ENCODE data around the gene HADH. TPM values are rescaled to one million over a fixed set of nuclear protein-coding genes. Genes with fewer than 3 reads are reported as not detected.
"Not testable (repeated sequence)": the region's sequence is repeated elsewhere in the genome, so short reads cannot be mapped to it uniquely, and the experiment has no call there.

Gene HADH
- total RNA-seq (2014; rRNA removed; shearing (Covaris generic)), result 7.8 and 13.0 TPM in 2 replicates

- Histone ChIP-seq H3K4me3 (peak within 1 kb of the TSS; percentile 83), H3K4me1 (replicated peaks) (peaks cover 21% of the 10 kb centered on the region), H3K27ac (peak within 1 kb of the TSS; percentile 44), H3K36me3 (peaks cover 3% of the 10 kb centered on the region; the same call in 1 of the 2 replicates), H3K9me3 (replicated peaks) (no peaks in the 10 kb centered on the region), H3K27me3 (replicated peaks) (no peaks in the 10 kb centered on the region)
- DNase-seq (ENCODE audit: low read depth in 1 of 2, low spot score in 2 of 2), result peak; percentile 86 to 90
Observed at GRCh38 chr4:107989537-107990386, at the start of gene HADH. HADH (plus strand) TSS chr4:107989889; CDS start chr4:107989933, 44 bp downstream.

- no peaks in the 10 kb centered on the region for H3K9me3 ChIP-seq (replicated peaks)
- DNase-seq (ENCODE audit: low read depth in 1 of 2, low spot score in 2 of 2), result no peak
- peaks cover 14% of the 10 kb centered on the region for H3K36me3 ChIP-seq
- H3K27me3 ChIP-seq (replicated peaks), result no peaks in the 10 kb centered on the region
- H3K4me1 ChIP-seq (replicated peaks), result no peaks in the 10 kb centered on the region
- H3K4me3 ChIP-seq, result no peak overlapping the region
- no peak overlapping the region for H3K27ac ChIP-seq
Observed at GRCh38 chr4:107945809-107946208, 43.9 kb upstream of the HADH start.

DNA sequence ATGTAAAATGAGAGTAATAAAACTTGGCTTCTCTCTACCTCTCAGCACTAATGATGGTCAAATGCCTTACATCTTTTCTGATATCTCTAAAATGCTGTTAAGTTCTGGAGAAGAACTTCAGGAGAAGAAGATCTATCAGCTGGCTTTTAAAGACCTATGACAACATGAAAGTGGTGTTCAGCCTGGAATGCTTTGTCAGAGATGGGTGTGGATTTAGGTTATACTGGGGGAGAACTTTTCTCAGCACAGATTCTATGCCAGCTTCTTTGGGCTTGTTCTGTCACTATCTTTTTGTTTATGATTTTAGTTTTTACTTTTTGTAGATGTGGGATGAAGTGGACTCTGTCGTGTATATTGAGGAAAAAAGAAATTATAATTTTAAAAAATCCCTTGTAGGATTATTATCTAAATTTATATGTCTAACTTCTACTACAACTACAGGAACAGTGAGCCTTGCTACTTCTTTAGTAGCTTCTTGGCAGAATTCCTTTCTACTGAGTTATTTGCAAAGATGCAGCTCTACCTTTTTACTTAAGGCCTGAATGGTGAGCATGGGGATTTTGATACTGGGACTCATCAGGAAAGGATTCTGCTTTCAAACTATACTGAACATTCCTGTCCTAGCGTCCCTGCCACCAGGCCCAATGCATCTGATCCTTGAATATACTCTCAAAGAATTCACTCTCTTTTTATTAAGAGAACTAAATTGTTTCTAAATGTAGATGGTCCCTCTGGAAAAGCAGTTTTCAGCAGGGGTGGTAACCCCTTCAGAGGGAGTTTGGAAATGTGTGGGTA lies 38.7 kb upstream of the HADH start:
- Histone ChIP-seq H3K27me3 (replicated peaks) (no peaks in the 10 kb centered on the region; the same call in 1 of the 2 replicates), H3K4me3 (no peak overlapping the region), H3K9me3 (replicated peaks) (no peaks in the 10 kb centered on the region), H3K36me3 (peaks cover 14% of the 10 kb centered on the region), H3K27ac (0 out of 2 replicates have a peak overlapping the region, but pooled peaks have one; percentile 14), H3K4me1 (replicated peaks) (peaks cover 13% of the 10 kb centered on the region; the same call in 1 of the 2 replicates)
- no peak for DNase-seq (ENCODE audit: low read depth in 1 of 2, low spot score in 2 of 2)

- H3K9me3 ChIP-seq (replicated peaks), result no peaks in the 10 kb centered on the region
- DNase-seq (ENCODE audit: low read depth in 1 of 2, low spot score in 2 of 2), result peak in 1 of 2 experiments; percentile 51
- peak overlapping the region; percentile 9; the same call in 1 of the 2 replicates for H3K27ac ChIP-seq
- peaks cover 13% of the 10 kb centered on the region; the same call in 1 of the 2 replicates for H3K4me1 ChIP-seq (replicated peaks)
- H3K27me3 ChIP-seq (replicated peaks), result no peaks in the 10 kb centered on the region; the same call in 1 of the 2 replicates
- H3K36me3 ChIP-seq, result peaks cover 14% of the 10 kb centered on the region
- H3K4me3 ChIP-seq, result no peak overlapping the region
Observed at GRCh38 chr4:107951551-107951950, 38.1 kb upstream of the HADH start.

GRCh38 chr4:107956011-107956410 lies 33.7 kb upstream of the HADH start:
- peaks cover 12% of the 10 kb centered on the region; the same call in 1 of the 2 replicates for H3K4me1 ChIP-seq (replicated peaks)
- H3K27ac ChIP-seq, result no peak overlapping the region
- DNase-seq (ENCODE audit: low read depth in 1 of 2, low spot score in 2 of 2), result no peak
- no peaks in the 10 kb centered on the region; the same call in 1 of the 2 replicates for H3K27me3 ChIP-seq (replicated peaks)
- H3K4me3 ChIP-seq, result no peak overlapping the region
- H3K36me3 ChIP-seq, result no peaks in the 10 kb centered on the region; the same call in 1 of the 2 replicates
- no peaks in the 10 kb centered on the region for H3K9me3 ChIP-seq (replicated peaks)

DNA sequence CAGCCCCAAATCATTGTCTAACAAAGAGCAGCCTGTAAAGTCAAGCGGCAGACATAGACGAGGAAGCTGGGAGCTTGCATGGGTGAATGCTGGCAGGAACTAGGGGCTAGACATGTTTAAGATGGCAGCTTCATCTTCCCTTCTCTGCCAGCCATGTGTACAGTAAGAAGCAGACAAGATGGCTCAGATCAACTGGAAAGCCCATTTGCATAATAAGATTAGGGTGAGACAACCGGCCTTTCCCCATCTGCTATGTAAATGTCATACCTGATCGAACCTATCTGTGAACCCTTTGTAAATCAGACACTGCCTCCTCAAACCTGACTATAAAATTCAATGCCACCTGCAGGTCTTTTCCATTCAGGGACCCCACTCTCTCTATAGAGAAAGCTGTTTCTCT lies 22.8 kb upstream of the HADH start:
- no peaks in the 10 kb centered on the region for H3K4me1 ChIP-seq (replicated peaks)
- no peaks in the 10 kb centered on the region for H3K36me3 ChIP-seq
- no peak overlapping the region for H3K27ac ChIP-seq
- no peak overlapping the region for H3K4me3 ChIP-seq
- H3K27me3 ChIP-seq (replicated peaks), result no peaks in the 10 kb centered on the region
- H3K9me3 ChIP-seq (replicated peaks), result no peaks in the 10 kb centered on the region
- no peak for DNase-seq (ENCODE audit: low read depth in 1 of 2, low spot score in 2 of 2)

GRCh38 chr4:107967519-107967918 lies 22.2 kb upstream of the HADH start:
- H3K27me3 ChIP-seq (replicated peaks); H3K27ac ChIP-seq; H3K4me3 ChIP-seq; H3K4me1 ChIP-seq (replicated peaks); H3K9me3 ChIP-seq (replicated peaks); H3K36me3 ChIP-seq; DNase-seq (ENCODE audit: low read depth in 1 of 2, low spot score in 2 of 2): not testable (repeated sequence)

GRCh38 chr4:107967921-107968320 lies 21.8 kb upstream of the HADH start:
- H3K27ac ChIP-seq; H3K4me1 ChIP-seq (replicated peaks); DNase-seq (ENCODE audit: low read depth in 1 of 2, low spot score in 2 of 2); H3K36me3 ChIP-seq; H3K4me3 ChIP-seq; H3K9me3 ChIP-seq (replicated peaks); H3K27me3 ChIP-seq (replicated peaks): not testable (repeated sequence)

DNA sequence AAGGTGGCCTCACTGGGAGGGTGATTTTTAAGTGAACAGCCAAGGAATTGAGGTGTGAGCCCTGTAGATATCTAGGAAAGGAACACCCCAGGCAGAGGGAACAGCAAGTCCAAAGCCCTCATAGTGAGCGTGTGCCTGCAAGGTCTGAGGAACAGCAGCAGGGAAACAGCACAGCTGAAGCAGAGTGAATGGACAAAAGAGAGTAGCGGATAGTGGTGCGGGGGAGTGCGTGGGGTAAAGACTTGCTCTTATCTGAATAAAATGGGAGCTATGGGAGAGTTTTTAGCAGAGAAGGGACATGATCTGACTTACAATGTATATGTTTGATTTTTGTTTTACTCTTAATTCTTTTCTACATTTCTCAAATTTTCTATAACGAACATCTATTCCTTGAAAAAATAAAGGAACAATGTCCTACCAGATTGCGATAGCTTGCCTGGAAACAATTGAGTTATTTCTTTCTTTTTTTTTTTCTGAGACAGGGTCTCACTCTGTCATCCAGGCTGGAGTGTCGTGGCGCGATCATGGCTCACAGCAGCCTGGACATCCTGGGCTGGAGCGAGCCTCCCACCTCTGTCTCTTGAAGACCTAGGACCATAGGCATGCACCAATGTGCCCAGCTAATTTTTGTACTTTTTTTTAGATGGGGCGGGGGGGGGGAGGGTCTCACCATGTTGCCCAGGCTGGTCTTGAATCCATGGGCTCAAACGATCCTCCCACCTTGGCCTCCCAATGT lies 19.5 kb upstream of the HADH start:
- Histone ChIP-seq H3K27ac (no peak overlapping the region), H3K27me3 (replicated peaks) (no peaks in the 10 kb centered on the region), H3K4me3 (no peak overlapping the region), H3K9me3 (replicated peaks) (no peaks in the 10 kb centered on the region), H3K36me3 (no peaks in the 10 kb centered on the region), H3K4me1 (replicated peaks) (no peaks in the 10 kb centered on the region; the same call in 1 of the 2 replicates)
- DNase-seq (ENCODE audit: low read depth in 1 of 2, low spot score in 2 of 2), result no peak

DNA sequence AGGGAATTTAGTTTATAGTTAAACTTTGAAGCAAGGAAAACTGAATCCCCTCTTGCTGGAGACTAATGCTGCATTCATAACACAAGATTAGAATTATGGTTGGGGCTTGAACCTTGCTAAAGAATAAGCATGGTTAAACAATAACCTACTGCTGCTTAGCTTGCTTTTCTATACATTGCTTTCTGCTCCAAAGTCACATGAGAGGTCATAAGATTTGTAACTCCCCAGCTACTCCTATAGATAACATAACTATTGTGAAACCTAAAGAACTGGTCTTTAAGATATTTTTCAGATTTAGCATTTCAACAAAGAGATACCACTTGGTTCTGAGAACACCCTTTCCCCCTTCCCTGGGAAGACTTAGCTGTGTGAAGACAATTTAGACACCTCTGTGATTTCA lies 17.1 kb upstream of the HADH start:
- DNase-seq (ENCODE audit: low read depth in 1 of 2, low spot score in 2 of 2), result no peak
- Histone ChIP-seq H3K36me3 (no peaks in the 10 kb centered on the region), H3K27ac (no peak overlapping the region), H3K9me3 (replicated peaks) (no peaks in the 10 kb centered on the region), H3K4me3 (no peak overlapping the region), H3K27me3 (replicated peaks) (no peaks in the 10 kb centered on the region), H3K4me1 (replicated peaks) (no peaks in the 10 kb centered on the region; the same call in 1 of the 2 replicates)

GRCh38 chr4:107974523-107974922 lies 15.2 kb upstream of the HADH start:
- H3K27me3 ChIP-seq (replicated peaks), result no peaks in the 10 kb centered on the region
- no peak overlapping the region for H3K4me3 ChIP-seq
- no peaks in the 10 kb centered on the region for H3K36me3 ChIP-seq
- H3K4me1 ChIP-seq (replicated peaks), result no peaks in the 10 kb centered on the region; the same call in 1 of the 2 replicates
- no peak overlapping the region for H3K27ac ChIP-seq
- no peaks in the 10 kb centered on the region for H3K9me3 ChIP-seq (replicated peaks)
- no peak for DNase-seq (ENCODE audit: low read depth in 1 of 2, low spot score in 2 of 2)

DNA sequence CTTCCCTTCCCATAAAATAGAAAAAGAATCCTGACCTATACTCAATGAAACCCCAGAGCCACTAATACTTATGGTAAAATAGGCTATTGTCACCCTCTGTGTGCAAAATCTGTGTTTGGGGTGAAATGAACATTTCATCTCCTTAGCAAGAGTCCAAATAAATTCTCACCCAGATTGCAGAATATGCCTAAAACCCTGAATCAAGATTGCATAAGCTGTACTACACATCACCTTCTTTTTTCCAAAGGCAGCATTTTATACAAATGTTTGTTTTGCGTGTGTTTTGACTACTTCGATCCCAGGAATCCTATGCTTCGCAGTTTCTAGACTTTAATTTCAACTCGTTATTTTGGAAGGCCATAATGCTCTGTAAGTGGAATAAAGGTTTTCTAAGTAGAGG lies 12.2 kb upstream of the HADH start:
- Histone ChIP-seq H3K9me3 (replicated peaks) (no peaks in the 10 kb centered on the region), H3K36me3 (no peaks in the 10 kb centered on the region), H3K27ac (no peak overlapping the region), H3K4me3 (no peak overlapping the region), H3K27me3 (replicated peaks) (no peaks in the 10 kb centered on the region), H3K4me1 (replicated peaks) (no peaks in the 10 kb centered on the region; the same call in 1 of the 2 replicates)
- DNase-seq (ENCODE audit: low read depth in 1 of 2, low spot score in 2 of 2), result no peak

GRCh38 chr4:107977966-107978705 lies 11.6 kb upstream of the HADH start:
- H3K4me3 ChIP-seq, result no peak overlapping the region

More at GRCh38 chr4:107977966-107978705, 11.6 kb upstream of the HADH start:
- Histone ChIP-seq H3K4me1 (replicated peaks) (no peaks in the 10 kb centered on the region), H3K9me3 (replicated peaks) (no peaks in the 10 kb centered on the region), H3K36me3 (no peaks in the 10 kb centered on the region), H3K27me3 (replicated peaks) (no peaks in the 10 kb centered on the region), H3K27ac (no peak overlapping the region)
- DNase-seq (ENCODE audit: low read depth in 1 of 2, low spot score in 2 of 2), result no peak

Data from SJSA1 (cell line).